Fibroblast of skin of right biceps (primary cell): ENCODE data around the gene CALB2.
"Not testable (repeated sequence)": the region's sequence is repeated elsewhere in the genome, so short reads cannot be mapped to it uniquely, and the experiment has no call there.

Experiments used
- DNase-seq: peaks from one replicate; pipeline ENCODE4 v3.0.0-alpha.2; 2013

Gene CALB2, protein sequence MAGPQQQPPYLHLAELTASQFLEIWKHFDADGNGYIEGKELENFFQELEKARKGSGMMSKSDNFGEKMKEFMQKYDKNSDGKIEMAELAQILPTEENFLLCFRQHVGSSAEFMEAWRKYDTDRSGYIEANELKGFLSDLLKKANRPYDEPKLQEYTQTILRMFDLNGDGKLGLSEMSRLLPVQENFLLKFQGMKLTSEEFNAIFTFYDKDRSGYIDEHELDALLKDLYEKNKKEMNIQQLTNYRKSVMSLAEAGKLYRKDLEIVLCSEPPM

DNA sequence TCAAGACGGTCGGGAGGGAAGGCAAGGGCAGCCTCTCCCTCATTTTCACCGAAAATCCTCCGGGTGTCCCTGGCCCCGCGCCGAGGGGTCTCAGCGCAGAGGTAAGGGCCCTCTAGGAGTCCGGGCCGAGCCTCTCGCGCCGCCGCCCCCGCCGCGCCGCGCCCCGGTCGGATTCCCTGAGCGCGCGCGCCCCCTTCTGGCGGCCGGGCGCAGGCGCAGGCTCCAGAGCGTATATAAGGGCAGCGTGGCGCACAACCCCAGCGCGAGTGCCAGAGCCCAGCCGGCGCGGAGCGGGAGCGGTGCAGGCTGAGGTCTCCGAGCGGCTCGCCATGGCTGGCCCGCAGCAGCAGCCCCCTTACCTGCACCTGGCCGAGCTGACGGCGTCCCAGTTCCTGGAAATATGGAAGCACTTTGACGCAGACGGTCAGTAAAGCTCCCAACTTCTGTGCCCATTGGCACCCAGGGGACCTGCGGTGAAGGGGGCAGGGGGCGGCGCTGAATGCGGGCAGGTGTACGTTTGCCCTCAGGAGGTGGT, at the start of gene CALB2:
Gene CALB2, plus strand, starts transcription at position 260 of the 535 bp plus-strand sequence. Its CDS starts 70 bp downstream, at position 330.
- peak; percentile 58 for DNase-seq

DNA sequence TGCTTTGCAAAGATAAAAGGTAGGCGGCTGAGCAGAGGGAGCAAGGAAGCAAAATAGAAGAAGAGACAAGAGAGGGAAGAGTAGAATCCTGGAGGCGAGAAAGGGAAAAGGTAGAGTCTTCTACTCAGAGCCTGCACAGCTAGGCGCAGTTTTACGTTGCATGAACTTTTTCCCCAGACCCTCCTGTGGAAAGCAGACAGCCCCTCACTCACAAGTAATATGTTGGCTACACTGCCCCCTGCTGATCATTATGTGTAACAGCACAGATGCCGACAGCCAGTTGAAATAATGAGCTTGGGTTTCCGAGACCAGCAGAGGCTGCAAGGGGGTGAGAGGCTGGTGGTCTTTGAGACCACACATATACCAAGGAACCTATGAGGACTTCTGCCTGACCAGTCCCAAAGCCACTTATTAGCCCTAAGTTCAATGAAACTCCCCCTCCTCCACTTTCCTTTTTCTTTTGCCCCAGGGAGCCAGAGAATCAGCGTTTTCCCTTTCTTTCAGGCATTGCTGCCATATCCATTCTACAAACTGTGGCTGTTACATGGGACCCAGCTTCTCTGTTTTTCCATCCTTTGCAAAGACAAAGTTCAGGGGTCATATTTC, 46.9 kb upstream of the CALB2 start:
- peak; percentile 16 for DNase-seq

DNA sequence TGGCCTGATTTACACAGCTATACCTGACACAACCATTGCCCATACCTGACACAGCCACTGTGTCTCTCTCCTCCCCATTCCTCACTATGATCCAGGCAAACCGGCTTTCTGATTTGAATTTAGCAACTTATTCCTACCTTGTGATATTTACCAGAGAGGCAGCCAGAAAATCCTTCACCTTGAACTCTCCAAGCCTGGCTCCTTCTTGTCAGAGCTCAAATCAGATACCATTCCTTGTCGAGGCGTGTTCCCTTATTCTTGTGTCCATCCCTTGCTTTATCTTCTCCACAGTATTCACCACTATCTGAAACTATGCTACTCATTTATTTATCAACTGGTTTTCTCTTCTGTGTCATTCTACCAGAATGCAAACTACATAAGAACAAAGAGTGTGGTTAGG, 44.9 kb upstream of the CALB2 start:
- DNase-seq, result not testable (repeated sequence)

DNA sequence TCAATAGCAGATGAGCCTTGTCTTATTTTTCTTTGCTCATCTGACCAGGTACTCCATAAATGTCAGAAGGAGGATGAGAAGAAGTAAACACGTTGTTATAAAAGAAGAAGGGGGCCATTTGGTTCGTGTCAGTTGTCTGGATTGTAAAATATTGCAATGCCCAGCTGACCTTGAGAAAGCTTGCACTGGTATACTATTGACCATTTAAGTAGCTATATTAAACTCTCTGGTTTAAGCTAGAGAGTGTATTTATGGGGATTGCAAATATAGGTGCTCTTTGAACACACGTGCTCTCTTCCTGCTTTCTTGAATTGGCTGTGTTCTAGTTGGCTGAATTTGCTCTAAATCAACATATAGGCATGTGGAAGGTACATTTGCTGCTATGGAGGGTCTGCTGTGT, 43.3 kb upstream of the CALB2 start:
- no peak for DNase-seq

DNA sequence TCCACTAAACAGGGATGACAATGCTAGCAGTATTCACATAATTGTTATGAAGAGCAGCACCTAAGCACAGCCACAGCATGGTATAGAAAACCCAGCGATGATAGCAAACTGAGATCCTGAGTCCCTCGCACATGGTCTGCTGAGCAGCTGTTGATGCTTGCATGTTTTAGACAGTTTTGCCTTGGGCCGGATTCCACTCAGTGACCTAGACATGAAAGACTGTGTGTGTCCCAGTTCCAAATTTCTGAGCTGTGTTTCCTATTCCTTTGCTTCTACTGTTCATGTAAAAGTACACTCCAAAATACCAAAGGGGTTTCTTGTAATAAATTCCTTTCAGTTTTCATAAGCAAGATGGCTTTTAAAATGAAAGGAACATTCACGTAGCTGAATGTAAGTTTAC, 38.5 kb upstream of the CALB2 start:
- no peak for DNase-seq

DNA sequence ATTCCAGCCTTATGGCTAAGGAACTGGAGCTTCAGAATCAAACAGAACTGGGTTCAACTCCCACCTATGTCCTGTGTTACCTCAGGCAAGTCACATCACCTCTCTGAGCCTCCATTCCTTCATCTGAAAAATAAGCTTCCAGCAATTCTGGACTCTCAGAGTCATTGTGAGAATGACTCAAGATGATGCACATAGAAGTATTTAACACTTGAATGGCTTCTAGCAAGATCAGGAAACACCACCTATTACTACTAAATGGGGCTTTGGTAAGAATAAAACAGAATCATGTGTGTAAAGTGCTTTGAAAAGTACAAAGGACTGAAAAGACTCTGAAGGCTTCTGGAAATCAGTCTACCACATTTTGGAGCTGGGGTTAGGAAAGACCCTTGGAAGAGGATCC, 30.8 kb upstream of the CALB2 start:
- DNase-seq, result no peak

DNA sequence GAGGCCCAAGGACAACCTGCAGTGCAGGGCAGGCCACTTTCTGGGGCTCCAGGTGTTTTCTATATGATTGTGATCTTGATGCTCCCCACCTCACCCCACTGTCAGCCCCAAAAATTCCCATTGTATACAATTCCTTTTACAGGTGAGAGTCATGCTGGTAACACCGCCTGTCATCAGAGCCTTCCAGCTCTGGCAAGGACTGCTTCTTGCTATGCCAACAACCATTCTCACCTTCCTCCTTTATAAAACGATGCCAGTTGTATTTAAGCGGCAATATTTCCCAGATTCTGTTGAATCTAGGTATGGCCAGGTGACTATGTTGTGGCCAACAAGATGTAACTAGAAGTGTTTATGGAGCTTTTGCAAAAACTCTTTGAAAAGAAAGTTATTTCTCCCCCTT, 30.4 kb upstream of the CALB2 start:
- no peak for DNase-seq

DNA sequence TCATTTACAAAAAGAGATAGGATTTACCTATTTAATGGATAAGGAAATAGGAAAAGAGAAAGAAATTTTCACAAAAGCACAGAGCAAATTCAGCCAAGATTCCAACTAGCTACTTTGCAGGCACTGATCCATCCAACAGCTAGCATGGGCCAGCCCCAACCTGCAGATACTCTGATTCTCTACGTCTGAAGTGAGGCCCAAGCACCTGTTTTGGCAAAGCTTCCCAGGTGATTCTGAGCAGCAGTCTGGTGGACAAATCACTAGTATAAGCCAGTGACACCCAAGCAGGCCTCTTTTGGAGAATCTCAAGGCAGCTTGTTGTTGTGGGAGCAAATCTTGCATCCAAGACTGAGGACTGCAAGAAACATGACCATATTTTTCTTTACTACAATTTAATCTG, 20.9 kb upstream of the CALB2 start:
- no peak for DNase-seq

DNA sequence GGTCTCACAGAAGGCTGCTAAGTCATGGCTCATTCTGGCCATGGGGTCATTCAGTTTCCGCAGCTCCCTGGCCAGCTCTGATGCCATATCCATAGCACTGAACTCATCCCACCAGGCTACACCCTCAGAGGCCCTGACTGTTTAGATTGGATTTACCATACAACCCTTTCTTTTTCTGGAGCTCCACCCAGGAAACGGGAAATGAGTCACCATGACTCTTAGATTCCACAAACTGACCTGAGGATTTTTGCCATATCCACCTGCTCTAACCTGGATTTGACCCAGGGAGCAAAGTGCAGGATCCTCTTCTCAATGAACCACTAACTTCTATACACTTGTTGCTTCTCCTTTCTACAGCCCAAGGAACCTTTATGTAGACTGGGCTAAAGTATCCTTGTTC, 20.3 kb upstream of the CALB2 start:
- no peak for DNase-seq

DNA sequence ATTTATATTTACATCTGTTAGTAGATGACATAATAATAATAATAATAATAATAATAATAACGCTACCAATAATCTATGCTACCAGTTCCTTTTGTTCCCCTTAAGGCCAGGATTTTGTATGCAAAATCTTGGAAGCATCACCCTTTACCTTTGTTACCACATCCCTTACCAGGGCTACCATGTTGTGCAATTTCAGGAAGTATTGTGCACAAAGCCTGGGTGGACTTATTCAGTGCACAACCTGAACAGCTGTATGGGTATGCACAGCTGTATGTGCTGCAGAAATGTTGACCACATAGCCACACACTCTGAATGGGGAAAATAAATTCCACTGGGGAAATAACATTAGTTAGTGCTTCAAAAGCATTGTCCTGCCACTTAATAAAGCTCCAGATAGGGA, 19.9 kb upstream of the CALB2 start:
- no peak for DNase-seq

DNA sequence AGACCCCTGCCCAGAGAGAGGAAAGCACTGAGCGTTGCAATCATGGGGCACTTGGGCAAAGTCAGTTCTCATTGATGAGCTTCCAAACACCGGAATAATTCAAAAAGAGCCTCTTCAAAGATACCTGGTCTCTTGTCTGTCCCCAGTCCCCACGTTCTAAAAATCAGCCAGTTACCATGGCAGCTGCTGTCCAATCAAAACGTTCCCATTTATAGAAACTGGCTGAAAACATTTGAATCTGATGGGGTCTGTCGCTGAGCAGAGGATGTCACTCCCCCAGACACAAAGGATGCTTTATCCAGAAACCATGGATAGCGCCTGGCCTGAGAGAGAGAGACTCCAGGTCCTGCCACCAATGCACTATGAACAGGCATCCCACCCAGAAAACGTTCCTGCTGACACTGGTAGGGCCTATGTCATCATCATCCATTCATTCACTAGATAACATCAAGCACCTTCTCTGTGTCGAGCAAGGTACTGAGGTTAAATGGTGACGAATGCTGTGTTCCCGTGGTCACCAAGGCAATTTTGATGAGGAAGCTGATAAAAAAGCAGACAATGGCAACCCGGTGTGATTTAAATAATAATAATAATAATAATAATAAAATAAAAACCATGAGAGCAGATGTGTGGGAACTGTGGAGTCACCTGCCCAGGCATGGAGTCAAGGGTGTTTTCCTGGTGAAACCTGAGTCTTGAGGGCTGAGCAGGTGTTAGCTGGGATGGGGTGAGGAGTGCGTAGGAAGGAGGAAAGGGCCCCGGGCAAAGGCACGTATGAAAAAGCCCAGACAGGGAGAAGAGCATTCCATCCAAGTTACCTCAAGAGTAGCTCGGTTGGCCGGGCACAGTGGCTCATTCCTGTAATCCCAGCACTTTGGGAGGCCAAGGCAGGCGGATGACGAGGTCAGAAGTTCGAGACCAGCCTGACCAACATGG, 19.0 kb upstream of the CALB2 start:
- DNase-seq, result no peak

DNA sequence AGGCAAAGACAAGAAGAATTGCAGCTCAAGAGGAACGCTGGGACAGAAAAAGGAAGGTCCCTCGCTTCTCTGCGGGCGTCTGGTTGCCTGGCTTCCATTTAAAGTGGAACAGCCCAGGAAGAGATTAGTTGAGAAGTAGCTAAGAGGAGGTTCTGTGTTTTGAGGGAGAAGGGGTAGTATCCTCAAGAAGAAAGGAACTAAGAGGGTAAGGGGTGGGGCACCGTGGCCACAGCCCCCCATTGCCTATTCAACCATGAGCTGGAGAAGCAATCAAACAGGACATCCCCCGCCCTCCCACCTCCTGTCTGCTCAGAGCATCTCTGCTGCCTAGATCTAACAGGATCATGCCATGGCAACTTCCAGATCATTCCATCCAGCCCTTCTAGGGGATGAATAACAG, 18.1 kb upstream of the CALB2 start:
- no peak for DNase-seq

DNA sequence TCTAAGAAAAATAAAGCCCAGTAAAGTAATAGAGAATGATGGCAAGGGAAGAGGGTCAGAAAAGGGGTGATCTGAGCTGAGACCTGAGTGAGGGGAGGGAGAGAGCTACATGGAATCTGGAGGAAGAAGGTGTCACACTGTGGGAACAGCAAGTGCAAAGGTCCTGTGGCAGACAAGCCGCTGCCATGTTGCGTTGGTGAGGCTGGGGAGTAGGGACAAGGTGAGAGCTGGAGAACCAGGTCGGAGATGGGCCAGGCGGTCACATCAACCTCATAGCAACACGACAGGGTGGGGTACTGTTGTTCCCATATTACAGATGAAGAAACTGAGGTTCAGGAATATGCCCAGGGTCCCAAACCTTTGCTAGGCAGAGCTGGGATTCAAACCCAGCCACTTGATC, 16.6 kb upstream of the CALB2 start:
- DNase-seq, result no peak

DNA sequence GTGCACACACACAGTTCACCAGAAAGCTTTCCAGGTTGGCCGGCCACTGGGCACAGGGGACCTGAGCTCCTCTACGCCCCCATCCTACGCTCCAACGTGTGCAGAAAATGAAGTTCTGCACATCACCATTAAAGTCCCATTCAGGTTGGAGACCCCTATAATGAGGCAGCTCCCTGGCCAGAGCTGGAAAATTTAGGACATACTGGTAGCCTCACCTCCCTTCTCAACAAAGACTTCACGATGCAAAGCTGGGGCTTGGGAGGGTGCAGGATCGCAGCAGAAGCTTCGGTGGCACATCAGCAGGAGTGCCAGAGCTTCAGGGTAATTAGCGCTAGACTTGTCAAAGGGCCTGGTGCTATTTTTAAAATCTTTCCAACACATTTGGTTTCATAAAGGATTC, 15.4 kb upstream of the CALB2 start:
- DNase-seq, result no peak

DNA sequence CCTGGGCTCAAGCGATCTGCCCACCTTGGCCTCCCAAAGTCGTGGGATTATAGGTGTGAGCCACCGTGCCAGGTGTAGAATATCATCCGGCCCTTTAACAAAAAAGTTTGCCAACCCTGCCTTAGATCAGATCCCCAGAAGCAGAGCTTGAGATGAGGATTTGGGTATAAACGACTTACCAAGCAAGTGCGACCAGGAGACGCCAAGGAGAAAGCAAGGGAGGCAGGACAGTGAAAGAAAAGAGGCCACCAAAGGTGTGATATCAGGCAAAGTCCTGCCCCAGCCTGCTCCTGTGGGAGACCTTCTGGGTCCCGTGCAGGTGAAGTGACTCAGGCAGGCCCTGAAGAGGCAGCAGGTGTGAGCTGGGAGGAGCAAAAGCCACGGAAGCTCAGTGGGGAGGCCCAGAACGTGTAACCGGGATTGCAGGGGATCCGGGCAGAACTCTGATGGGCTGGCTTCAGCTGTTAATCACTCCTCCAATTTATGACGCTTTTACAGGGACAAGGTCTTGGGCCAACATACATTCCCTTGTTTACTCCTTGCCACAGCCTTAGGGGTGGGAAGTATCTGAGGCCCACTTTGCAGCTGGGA, 14.1 kb upstream of the CALB2 start:
- no peak for DNase-seq

DNA sequence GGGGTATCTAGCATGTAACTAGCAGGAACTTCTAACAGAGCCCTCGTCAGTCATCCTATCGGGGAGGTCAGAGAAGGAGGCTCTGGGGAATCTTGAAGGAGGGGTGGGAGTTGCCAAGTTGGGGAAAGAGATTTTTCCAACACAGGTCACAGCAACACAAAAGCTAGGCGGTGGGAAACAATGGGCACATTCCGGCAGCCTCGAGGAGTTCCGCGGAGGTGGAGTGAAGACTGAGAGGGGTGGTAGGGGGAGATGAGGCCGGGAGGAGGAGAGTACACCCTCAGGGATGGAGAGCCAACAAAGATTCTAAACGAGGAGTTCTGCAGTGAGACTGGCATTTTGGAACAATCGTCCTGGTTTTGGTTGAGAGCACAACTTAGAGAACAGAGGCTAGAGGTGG, 13.5 kb upstream of the CALB2 start:
- no peak for DNase-seq

DNA sequence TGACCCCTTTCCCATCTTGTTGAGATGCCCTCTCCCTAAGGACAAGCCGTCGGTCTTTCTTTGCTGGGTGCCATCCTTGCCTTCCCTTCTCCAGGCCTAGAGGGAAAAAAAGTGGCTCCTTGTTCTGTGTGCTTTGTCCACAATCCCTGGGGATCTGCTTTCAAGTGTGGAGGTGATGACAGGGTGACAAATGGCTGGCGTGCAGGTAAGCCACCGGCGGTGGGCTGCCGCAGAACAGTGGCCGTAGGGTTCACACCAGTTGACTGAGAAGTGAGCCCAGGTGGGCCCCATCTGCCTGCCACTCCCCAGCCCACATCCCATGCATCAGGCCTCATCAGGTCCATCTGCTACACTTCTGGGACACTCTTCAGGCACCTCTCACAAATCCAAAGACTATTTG, 11.4 kb upstream of the CALB2 start:
- no peak for DNase-seq

DNA sequence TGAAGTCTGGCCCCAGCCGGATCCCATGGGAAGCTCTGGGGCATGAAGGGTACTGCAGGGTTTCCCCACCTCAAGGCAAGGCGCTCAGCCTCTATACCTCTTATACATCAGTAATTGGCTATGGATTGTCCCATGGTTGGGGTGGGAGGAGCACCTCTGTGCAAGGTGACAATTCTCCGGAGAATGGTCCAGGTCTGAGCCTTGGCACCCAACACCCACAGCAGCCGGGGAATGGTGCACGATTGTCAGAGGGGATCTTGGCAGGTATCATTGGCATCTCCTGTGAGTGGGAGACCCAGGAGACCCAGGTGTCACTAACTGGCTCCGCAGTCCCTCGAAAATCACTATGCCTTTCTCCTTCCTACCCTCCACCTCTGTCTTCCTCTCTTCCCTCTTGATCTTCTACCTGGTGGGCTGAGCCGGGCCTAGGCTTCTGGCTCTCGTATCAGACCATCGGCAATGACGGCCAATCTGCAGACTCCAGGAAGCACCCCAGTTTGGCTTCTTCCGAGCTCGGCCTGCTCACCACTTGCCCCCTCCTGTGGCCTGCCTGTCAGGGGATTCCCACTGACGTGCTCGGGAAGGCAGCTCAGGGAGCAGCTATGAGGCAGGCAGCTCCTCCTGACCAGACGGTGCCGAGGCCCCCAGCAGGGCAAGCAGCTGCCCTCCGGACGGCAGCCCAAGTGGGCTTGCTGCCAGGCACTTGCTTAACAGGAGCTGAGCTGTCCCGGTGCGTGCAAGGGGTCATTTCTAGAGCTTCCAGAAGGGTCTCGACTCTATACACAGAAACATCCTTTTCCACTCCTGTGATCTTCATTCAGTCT, 10.0 kb upstream of the CALB2 start:
- DNase-seq, result no peak

DNA sequence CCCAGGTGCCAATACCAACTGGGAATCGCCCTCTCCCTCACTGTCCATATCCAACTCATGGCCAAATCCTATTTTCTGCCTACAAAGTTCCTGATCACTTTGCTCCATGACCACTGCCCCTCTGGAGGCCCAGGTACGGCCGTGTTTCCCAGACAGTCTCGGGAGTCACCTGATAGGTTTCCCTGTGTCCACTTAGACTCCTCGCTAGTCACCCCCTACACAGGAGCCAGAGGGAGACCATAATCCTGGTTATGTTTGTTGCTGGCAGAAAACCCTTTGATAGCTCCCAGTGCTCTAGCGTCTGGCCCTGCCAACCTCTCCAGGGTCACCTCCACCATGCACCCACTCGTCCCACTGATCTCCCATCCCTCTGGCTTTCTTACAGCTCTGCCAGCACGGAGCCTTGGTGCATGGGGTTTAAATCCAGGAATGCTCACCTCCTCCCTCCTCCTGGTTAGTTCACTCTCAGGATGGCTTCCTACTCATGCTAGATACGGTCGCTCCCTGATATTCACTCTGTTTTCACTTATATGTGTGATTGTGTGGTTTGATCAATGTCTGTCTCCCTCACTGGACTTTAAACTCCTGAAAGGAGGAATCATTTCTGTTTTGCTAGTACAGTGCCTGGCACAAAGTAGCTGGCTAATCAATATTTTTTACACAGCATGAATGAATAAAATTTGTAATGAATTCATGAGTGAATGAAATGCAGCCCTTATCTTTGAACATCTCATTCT, 7.5 kb upstream of the CALB2 start:
- no peak for DNase-seq

DNA sequence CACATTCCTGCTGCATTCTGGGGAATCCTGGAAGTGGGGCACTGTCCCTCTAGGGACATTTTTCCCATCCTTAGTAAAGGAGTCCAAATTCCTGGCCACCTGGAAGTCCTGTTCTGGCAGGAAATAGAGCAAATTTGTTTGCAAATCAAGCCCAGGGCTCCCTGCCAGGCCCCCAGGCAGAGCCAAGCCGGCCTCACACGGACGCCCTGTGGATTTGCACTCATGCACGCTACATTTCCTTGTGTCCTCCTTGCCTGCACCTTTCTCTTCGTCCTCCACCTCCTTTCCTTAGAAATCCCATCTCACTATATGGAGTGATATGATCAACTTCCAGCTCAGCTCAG, 7.0 kb upstream of the CALB2 start:
- no peak for DNase-seq

DNA sequence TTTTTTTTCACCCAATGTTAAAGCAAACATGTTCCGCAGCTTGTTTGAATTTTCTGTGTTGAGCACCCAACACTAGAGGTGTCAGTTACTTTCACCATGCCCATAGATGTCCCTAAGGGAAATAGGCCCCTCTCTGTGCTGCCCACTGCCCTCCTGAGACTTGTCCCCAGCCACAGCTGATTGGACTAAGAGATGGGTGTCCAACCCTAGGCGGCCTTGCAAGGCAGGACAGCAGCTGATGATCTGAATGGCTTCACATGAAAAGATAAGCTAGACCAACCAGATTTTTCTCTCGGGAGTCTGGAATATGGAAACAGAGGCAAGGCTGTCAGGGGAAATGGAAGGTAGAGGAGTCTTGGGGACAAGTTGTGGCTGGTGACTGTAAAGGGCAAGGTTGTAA, 6.1 kb upstream of the CALB2 start:
- DNase-seq, result no peak

DNA sequence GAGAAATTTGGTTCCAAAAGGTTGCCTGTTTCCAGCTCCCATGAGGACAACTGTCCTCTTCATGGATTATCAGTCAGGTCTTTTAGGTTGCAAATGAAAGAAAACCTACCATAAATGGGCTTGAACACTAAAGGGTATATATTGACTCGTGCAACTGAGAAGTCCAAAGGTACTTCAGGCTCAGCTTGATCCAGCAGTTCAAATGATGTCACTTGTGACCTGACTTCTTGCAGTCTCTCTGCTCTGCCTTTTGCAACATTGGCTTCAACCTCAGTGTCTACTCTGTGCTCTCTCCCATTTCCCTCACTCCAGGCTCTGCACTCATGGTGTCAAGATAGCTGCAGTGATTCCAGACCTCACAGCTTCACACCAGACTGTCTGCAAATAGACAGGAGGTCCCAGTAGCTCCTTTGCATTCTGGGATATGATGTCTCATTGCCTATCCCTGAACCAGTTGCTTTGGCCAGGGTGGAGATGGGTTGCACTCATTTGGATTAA, 5.5 kb upstream of the CALB2 start:
- DNase-seq, result no peak
